Measurements from ENCODE around the gene SYNGR4.
"Not testable (repeated sequence)": the region's sequence is repeated elsewhere in the genome, so short reads cannot be mapped to it uniquely, and the experiment has no call there.

The SYNGR4 gene, protein sequence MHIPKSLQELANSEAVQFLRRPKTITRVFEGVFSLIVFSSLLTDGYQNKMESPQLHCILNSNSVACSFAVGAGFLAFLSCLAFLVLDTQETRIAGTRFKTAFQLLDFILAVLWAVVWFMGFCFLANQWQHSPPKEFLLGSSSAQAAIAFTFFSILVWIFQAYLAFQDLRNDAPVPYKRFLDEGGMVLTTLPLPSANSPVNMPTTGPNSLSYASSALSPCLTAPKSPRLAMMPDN

DNA sequence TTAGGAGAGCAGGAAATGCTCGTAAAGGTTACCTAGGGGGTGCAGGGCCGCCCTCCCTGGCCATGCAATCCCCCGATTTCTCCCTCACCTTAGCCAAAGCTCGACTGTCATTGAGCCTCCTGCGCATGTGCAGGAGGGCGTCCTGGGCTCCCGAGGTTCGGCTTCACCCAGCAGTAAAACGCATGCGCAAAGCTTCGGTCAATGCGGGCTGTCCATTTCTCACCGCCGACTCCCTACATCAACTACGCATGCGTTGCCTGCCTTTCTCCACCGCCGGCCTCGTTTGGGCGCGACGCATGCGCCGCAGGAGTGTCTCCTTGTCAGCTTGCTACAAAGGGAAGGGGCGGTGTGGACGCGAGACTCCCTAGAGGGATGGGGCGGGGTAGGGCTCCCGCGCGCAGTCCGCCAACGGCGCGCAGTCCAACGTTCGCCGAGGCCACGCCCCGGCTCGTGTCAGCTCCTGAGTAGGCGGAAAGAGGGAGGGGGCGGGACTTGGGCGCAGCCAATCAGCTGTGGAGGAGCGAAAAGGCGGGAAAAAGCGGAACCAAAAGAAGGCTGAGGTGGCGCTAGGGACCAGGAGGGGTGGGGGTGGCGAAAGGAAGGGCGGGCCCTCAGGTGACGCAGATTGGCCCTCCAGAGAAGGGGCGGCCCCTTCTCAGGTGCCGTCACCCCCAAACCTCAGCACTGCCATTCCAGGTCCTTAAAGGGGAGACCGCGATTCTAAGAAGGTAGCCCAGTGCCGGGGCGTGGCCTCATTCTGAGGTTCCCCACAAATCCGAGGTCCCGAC, at the start of gene SYNGR4, which contains the start of gene TMEM143:
Gene SYNGR4 (plus strand): TSS at position 558 of the 788 bp plus-strand sequence. CDS start 1,476 bp downstream, outside the sequence.
Gene TMEM143 (minus strand): TSS at position 131 of the 788 bp plus-strand sequence. CDS start 20 bp downstream, at position 111.
- DNase-seq (ENCODE audit: low spot score), result peak; percentile 100

DNA sequence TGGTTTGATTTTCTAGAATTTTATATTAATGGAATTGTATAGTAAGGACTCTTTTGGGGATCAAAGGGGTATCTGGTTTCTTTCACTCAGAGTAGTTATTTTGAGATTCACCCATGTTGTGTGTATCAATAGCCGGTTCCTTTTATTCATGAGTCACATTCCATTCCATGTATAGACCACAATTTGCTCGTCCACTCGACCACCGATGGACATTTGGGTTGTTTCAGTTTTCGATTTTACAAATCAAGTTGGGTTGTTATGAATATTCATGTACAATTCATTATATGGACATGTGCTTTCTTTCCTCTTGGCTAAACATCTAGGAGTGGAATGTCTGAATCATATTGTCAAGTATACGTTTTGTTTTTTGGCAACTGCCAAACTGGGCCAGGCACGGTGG, 48.5 kb upstream of the SYNGR4 start:
- DNase-seq (ENCODE audit: low spot score), result no peak

DNA sequence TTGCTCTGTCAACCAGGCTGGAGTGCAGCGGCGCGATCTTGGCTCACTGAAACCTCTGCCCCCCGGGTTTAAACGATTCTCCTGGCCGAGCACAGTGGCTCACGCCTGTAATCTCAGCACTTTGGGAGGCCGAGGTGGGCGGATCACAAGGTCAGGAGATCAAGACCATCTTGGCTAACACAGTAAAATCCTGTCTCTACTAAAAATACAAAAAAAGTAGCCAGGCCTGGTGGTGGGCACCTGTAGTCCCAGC, 46.5 kb upstream of the SYNGR4 start:
- not testable (repeated sequence) for DNase-seq (ENCODE audit: low spot score)

DNA sequence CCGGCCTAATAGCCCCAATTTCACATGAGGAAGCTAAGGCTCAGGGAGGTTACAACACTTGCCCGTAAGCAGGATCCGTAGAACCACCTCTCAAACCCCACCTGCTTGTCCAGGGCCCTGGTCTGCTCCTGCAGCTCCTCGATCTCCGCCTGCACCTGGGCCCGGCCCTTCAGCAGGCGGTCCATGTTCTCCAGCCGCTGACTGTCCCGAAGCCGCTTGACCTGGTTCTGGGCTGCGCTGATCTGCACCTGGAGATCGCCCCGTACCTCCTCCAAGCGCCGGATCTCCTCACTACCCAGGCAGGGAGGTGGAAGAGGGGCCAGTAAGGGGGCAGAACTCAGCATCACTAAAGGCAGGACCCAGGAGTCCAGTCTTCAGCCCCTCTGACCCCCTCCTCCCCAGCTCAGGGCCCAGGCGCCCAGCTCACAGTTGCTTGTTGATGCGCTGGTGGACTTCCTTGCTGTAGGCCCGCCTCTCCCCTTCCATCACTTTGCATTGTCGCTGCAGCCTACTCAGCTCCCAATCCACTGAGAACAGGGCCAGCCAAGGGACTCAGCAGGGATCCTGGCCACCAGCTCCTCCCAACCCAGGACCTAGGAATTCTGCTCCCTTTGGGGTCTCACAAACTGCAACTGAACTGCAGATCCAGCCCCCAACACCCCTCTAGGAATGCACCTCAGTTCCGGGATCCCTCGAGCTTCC, 45.7 kb upstream of the SYNGR4 start:
- no peak for DNase-seq (ENCODE audit: low spot score)

DNA sequence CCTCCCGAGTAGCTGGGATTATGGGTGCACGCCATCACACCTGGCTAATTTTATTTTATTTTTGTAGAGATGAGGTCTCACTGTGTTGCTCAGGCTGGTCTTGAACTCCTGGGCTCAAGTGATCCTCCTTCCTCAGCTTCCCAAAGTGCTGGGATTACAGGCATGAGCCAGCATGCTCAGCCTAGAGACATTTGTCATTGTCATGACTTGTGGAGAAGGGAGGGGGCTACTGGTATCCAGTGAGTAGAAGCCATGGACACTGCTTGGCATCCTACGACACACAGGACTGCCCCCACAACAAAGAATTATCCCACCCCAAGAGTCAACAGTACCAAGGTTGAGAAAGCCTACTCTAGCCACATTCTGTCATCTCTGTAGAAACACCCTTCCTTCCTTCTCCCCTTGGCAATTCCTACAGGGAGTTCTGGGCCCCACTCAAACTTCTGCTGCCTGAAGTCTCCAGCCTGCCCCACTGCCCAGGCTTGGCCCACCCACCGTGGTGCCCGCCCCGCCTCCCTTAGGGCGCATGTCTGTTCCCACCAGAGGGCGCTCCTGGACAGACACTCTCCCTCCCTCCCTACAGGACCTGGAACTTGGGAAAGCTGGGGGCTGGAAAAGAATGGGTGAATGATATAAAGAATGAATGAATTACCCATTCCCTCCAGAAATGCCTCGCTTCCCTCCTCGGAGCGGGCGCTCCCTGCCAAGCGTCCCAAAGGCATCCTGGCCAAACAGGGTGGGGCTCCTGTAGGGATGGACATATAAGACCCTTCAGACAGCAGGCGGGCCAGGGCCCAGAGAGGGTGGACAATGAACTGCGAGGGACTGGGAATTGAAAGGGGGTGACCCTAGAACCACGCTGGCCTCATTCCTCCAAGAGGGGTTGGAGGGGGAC, 44.3 kb upstream of the SYNGR4 start:
- peak; percentile 83 for DNase-seq (ENCODE audit: low spot score)

DNA sequence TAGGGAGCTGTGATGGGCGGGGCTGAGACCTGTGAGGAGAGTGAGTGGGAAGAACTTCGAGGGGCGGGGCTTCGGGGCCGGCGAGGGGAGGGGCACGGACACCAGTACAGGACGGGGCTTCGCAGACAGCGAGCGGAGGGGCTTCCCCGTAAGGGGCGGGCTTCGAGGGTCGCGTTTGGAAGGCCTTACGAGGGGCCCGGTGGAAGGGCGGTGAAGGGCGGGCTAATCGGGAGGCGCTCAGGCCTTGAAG, 42.9 kb upstream of the SYNGR4 start:
- peak; percentile 94 for DNase-seq (ENCODE audit: low spot score)

DNA sequence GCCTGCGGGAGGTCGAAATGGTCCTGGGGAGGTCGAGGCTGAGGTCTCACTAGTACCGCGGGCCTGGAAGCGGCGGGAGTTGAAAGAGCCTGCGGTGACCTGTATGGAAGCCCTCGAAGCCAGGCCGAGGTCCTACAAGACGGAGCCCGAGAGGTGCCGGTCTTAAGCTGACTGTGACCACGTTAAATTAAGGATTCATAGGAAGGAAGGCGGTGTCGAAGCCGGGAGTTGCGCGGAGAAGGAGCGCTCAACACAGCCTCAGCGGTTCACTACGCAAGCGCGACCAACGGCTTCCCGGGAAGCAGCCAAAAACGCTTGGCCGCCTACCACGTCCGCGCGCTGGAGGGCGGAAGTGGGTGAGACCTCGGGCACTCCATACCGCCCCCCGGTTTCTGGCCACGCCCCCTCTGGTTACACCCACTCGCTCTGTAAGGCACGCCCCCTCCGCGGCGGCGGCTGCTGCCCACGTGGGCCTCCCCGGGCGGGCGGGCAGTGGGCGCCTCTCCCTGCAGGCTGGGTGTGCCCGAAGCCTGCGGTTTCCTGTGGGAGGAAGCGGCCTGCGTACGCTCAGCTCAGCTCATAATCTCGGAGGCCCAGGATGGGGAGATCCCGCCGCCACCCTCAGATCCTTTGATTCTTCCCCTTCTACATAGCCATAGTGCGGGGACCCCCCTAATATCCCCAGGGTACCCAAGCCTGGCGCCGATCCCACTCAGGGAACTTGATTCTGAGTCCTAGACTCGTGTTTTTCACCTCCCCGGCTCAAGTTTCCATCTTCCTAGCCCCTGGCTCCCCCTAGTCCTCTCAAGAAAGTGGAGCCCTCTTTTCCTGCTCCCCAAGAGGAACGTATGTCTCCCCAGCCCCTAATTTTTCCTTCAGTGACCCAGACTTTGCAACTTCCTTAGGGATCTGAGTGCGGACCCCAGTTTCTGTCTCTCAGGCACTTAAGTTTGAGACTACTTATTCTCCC, 42.3 kb upstream of the SYNGR4 start:
- DNase-seq (ENCODE audit: low spot score), result peak; percentile 99

DNA sequence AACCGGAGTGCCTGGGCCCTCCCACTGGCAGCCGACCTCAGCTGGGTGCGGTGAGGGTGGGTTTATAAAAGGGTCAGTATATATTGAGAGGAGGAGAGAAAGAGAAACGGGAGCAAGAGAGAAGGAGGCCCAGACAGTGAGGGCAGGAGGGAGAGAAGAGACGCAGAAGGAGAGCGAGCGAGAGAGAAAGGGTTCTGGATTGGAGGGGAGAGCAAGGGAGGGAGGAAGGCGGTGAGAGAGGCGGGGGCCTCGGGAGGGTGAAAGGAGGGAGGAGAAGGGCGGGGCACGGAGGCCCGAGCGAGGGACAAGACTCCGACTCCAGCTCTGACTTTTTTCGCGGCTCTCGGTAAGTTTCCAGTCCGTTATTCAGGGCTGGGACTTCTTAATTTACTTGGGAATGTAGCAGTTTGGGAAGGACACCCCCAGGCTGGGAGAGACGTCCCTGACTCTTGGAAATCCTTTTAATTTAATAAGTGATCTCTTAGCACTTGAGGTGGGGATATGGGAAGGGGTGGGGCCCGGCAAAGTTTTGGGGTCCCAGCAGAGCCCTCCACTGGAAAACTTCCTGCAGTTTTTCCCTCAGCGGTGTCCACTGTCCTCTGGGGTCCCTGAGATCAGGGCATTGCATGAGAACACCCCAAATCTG, 38.8 kb upstream of the SYNGR4 start, which contains the start of gene EMP3:
Gene EMP3 (plus strand): TSS at position 288 of the 646 bp plus-strand sequence. CDS start 1,293 bp downstream, outside the sequence.
- DNase-seq (ENCODE audit: low spot score), result peak; percentile 89

DNA sequence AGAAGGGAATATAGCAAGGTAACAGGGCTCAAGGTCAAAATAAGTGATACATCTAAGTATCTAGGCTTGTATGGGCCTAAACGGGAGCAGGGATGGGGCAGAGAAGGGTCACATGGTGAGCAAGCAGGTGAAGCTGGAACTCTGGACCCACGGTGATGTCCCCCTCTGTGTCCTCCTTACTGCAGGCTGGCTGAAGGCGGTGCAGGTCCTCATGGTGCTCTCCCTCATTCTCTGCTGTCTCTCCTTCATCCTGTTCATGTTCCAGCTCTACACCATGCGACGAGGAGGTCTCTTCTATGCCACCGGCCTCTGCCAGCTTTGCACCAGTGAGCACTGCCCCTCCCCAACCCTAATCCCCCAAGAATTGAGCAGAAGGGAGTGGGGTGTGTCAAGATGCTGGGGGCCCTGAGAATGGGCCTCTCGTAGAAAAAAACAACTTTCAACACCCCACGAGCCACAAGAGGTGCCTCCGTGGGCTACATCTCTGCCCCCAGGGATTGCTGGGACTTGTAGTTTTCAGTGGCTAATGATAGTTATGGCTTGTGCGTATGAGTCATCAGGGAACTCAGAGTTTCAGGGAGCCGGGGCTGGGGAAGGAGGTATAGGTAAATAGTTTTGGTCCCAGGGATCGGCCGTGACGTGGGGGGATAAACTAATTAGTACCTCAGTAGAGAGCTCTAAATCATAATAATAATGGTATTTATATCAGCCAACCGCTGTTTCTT, 34.8 kb upstream of the SYNGR4 start:
- DNase-seq (ENCODE audit: low spot score), result peak; percentile 40

DNA sequence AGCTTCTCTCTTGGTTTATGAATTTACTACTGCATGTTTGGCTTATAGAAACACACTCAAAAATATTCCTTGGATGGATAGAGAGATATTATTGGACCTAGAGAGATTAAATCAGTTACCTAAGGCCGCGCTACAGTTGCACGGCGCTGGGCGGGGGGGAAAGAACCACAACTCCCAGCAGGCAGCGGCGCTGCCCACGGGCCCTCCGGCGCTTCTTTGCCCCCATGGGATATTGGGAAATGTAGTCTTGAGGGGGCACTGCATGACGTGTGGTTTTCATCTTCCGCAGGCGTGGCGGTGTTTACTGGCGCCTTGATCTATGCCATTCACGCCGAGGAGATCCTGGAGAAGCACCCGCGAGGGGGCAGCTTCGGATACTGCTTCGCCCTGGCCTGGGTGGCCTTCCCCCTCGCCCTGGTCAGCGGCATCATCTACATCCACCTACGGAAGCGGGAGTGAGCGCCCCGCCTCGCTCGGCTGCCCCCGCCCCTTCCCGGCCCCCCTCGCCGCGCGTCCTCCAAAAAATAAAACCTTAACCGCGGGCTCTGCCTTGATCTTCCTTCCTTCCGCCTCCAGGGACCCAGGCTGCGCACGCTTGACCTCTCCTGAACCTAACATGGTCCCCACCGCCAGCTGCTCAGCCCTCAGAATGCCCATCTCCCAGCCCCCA, 34.0 kb upstream of the SYNGR4 start:
- DNase-seq (ENCODE audit: low spot score), result no peak

DNA sequence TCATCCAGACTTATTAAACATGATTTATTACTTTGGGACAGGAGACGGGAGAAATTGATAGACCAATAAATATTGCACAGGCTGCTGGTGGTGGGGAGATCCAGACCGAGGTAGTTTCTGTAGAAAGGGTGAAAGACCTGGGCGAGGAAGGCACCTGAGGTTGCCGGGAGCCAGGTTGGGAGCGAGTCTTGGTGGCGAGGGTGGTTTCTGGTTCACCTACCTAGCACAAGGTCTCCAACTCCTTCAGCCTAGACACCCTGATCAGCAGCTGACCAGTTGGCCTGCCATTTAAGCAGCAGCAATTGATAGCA, 31.9 kb upstream of the SYNGR4 start:
- DNase-seq (ENCODE audit: low spot score), result no peak

DNA sequence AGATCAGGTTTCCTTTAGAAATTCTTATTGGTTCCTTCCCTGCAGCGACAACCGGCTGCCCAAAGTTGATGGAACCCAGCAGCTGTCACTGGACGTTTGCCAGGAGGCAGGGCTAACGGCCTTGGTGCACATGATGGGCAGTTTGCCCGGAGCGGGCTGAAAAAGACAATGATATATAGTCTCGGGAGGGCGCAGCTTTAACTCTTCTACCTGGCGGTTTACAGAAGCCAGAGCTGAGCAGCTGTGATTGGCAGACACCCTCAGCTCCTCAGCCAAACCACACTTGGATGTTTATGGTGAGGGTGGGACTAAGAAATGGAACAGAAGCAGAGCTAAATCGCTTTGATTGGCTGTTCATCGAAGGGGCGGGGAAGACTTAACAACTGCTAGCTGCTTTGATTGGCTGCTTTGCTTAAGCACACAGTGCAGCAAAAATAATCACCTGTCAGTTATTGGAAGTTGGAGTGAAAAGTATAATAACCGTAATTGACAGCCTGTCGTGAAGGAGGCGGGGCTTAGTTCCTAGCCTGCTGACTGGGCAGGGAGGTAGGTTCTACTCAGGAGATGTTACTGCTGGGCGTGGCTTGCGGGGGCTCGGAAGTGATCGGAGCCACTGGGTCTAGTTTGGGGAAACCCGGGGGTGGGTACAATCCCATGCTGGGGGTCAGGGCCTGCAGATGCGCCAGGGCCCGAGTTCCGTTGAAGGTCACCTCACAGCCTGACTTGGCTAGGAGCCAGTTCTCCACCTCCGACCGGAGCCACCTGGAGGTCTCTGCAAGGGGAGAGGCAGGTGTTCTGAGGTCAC, 31.3 kb upstream of the SYNGR4 start:
- peak; percentile 88 for DNase-seq (ENCODE audit: low spot score)

DNA sequence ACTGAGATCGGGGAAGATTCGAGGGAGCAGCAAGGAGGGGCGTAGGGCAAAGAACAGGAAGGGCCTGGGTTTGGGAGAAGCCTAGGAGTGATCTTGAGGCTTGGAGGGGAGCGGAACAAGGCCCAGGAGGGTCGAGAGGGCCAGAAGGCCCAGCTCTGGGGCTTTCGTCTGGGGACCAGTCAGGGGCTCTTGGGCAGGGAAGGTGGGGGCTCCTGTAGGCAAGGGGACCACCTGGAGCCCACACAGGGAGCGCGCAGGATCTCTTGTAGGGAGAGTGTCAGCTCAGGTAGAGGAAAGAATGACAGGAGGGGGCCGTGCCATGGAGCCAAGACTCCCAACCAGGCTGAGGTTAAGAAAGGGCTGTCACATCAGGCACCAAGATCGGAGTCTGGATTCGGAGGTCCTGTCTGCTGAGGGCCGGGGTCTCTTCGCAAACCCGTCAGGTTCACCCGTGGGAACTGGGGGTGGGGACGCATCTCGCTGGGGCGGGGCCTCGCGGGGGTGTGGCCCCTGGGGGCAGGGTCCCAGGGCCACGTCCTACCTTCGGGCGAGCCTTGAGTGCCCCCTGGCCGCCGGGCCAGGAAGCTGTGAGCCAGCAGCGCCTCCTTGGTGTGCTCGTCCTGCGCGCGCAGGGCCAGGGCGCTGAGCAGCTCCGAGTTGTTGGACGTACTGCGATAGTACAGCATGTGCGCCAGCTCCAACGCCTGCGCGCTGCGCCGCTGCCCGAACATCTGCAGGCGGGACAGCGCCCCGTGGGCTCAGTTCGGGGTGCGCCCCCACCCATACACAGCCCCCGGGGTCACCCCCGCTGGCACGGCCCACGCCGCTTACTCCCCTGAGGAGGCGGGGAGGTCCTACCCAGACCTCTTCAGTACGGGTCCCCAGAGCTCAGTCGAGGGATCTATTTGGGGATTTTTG, 30.4 kb upstream of the SYNGR4 start:
- peak; percentile 97 for DNase-seq (ENCODE audit: low spot score)

DNA sequence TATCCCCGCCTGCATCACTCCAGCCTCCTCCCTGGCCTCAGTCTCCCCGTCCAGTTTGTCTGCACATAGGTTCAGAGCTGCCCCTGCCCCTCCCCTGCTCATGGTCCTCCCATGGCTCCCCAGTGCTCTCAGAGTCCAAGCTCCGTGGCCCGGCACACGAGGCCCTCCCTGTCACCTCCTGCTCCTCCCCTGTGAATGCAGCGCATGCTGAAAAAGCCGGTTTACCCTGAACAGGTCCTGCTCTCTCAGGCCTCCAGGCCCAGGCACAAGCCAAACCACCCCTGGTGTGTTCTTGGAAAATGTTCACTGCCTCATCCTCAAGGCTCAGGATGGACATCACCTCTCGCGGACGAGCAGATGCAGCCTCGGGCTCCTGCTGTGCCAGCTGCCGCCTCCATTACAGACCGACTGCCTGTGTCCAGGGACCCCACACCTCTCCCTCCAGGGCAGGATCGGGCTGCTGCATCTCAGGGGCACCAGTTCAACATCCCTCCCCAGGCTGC, 25.9 kb upstream of the SYNGR4 start:
- no peak for DNase-seq (ENCODE audit: low spot score)

DNA sequence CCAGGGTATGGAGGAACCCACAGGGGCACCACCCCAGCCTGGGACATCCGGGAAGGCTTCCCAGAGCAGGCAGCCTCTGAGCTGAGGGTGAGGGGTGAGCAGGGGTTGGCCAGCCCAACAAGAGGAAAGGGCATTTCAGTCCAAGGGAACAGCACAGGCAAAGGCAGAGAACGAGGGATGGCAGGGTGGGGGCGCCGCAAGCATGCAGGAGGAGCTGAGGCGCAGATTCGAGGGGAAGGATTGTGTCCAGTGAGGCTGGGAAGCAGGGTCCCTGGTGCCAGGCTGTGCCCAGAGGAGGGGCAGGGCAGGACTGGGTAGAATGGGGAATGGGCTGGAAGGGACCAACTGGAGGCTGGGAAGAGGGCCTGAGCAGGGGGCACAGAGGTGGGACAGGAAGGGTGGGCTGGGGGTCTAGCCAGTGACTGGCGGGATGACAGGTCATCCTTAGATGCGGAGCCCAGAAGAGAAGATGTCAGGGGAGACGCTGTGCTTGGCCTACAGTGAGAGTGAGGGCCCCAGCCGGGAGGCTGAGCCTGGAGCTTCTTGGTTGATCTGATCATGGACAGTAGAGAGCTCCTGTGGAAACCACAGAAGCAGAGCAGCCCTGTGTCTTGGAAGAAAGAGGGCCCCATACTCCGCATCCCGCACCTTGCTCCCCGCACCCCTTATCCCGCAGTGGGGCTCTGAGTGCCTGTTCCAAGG, 25.2 kb upstream of the SYNGR4 start:
- DNase-seq (ENCODE audit: low spot score), result no peak

DNA sequence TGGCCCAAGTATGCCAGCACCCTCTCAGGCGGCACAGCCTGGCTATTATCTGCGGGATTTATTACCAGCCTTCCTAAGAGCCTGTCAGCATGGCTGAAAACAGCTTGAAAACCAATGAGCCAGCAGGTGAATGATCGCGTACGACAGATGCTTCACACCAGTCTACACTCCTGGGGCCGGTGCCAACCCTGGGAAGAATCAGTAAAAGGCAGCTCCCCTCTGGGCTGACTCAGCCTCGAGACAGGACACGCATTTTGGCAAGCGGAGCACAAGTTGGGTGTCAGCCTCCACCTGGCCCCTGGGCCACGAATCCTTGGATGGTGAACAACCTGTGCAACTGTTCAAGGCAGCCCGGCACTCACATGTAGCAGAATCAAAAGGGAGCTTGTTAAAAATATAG, 23.2 kb upstream of the SYNGR4 start:
- no peak for DNase-seq (ENCODE audit: low spot score)
